Measurements from ENCODE around the gene TK2. TPM values are rescaled to one million over a fixed set of nuclear protein-coding genes. Genes with fewer than 3 reads are reported as not detected.
A peak's percentile ranks its signal among the peaks of the same experiment; 100 is the strongest.

TK2 gene
- total and polyA plus RNA-seq, 2 donors from 2014 or later = 31.0 to 44.2 TPM

- Histone ChIP-seq H3K4me1 (ENCODE audit: control insufficient read depth in 2 of 3, insufficient read depth in 2 of 3, low read depth in 1 of 3, low read length in 3 of 3) (no peaks in the 10 kb centered on the region), H3K27me3 (ENCODE audit: control insufficient read depth, insufficient read depth, low read length) (no peaks in the 10 kb centered on the region), H3K9ac (ENCODE audit: low read length in 3 of 3) (no peak overlapping the region), H3K36me3 (ENCODE audit: control insufficient read depth in 2 of 3, insufficient read depth in 3 of 3, low read length in 3 of 3) (peaks cover 0 to 5% (median 0%) of the 10 kb centered on the region in 3 donors), H3K4me3 (ENCODE audit: low read length in 3 of 3) (no peak overlapping the region), H3K27ac (ENCODE audit: low read depth in 2 of 2, low read length in 2 of 2) (no peak overlapping the region), H3K9me3 (ENCODE audit: control insufficient read depth in 2 of 3, insufficient read depth in 1 of 3, low read length in 3 of 3) (no peaks in the 10 kb centered on the region)
- TF ChIP-seq, protein P1, sequence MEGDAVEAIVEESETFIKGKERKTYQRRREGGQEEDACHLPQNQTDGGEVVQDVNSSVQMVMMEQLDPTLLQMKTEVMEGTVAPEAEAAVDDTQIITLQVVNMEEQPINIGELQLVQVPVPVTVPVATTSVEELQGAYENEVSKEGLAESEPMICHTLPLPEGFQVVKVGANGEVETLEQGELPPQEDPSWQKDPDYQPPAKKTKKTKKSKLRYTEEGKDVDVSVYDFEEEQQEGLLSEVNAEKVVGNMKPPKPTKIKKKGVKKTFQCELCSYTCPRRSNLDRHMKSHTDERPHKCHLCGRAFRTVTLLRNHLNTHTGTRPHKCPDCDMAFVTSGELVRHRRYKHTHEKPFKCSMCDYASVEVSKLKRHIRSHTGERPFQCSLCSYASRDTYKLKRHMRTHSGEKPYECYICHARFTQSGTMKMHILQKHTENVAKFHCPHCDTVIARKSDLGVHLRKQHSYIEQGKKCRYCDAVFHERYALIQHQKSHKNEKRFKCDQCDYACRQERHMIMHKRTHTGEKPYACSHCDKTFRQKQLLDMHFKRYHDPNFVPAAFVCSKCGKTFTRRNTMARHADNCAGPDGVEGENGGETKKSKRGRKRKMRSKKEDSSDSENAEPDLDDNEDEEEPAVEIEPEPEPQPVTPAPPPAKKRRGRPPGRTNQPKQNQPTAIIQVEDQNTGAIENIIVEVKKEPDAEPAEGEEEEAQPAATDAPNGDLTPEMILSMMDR (IDR thresholded peaks at IDR 0.05; ENCODE audit: borderline replicate concordance, extremely low read depth, insufficient read depth) = no peak
- DNase-seq (peak in 1 of 5 donors; percentile 10), FAIRE-seq (no peak)
- intact Hi-C loops (cut with DNase I) = no loop called here
Measured at GRCh38 chr16:66495440-66495839, 54.5 kb downstream of the TK2 start.

DNA sequence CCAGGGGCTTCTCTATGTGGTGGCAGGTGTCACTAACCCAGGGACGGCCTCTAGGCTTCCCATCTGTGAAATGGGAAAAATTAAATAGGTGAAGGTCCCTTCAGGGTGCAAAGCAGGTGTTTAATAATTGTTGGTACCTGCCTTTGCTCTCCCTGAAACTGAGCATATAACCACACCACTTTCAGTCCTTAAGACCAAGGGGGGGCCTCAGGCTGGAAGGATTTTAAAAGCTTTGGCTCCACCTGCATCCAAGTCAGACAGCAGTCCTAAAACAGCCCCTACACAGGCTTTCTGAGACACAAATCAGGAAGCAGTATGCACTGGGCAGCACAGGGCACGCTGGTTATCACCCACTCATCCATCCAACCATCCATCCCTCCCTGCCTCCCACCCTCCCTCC, 55.0 kb downstream of the TK2 start:
- Histone ChIP-seq H3K36me3 (ENCODE audit: control insufficient read depth in 2 of 3, insufficient read depth in 3 of 3, low read length in 3 of 3) (peaks cover 0 to 5% (median 0%) of the 10 kb centered on the region in 3 donors), H3K4me3 (ENCODE audit: low read length in 3 of 3) (no peak overlapping the region), H3K9ac (ENCODE audit: low read length in 3 of 3) (no peak overlapping the region), H3K9me3 (ENCODE audit: control insufficient read depth in 2 of 3, insufficient read depth in 1 of 3, low read length in 3 of 3) (no peaks in the 10 kb centered on the region), H3K27me3 (ENCODE audit: control insufficient read depth, insufficient read depth, low read length) (no peaks in the 10 kb centered on the region), H3K27ac (ENCODE audit: low read depth in 2 of 2, low read length in 2 of 2) (no peak overlapping the region), H3K4me1 (ENCODE audit: control insufficient read depth in 2 of 3, insufficient read depth in 2 of 3, low read depth in 1 of 3, low read length in 3 of 3) (no peaks in the 10 kb centered on the region)
- TF ChIP-seq, protein P1 (IDR thresholded peaks at IDR 0.05; ENCODE audit: borderline replicate concordance, extremely low read depth, insufficient read depth) = no peak
- intact Hi-C loops (cut with DNase I) = no loop called here
- DNase-seq (no peak), FAIRE-seq (no peak)

DNA sequence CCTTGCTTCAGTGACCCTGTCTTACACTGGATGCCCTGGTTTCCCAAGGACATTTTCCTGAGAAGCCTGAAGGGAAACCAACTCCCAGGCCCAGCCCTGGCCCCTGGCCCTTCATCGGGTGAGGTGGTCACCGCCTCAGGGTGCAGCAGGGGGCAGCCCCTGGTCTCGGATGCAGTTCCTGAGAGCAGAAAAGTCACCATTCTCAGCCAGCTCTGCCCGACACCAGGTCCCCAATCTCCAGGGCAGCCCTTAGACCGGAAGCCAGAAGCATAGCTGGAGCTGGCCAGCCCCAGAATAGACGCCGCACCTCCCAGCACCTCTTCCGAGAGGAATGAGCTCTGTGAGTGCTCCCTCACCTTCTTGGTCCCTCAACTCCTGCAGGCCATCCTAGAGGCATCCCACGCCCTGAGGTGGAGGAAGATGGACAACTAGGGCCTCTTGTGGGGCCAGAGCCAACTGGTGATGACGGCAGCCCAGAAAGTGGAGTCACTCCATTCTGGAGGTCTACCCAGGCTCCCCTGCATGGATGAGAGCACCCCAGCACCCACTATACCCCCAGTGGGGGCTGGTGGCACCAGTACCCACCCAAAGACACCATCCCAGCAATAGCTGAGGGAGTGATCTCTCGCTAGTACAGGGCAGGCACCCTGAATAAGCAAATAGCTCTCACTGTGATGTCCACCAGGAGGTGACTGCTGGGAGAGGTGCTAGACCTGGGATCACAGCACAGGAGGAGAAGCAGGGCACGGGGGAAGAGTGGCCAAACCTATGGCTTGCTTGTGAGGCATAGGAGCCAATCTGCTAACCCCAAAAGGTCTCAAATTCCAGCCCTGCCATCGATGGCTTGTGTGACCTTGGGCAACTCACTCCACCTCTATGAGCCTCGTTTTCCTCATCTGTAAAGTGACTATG, 56.2 kb downstream of the TK2 start:
- Histone ChIP-seq H3K4me1 (ENCODE audit: control insufficient read depth in 2 of 3, insufficient read depth in 2 of 3, low read depth in 1 of 3, low read length in 3 of 3) (no peaks in the 10 kb centered on the region), H3K4me3 (ENCODE audit: low read length in 3 of 3) (no peak overlapping the region), H3K27me3 (ENCODE audit: control insufficient read depth, insufficient read depth, low read length) (no peaks in the 10 kb centered on the region), H3K36me3 (ENCODE audit: control insufficient read depth in 2 of 3, insufficient read depth in 3 of 3, low read length in 3 of 3) (peaks cover 0 to 5% (median 0%) of the 10 kb centered on the region in 3 donors), H3K9me3 (ENCODE audit: control insufficient read depth in 2 of 3, insufficient read depth in 1 of 3, low read length in 3 of 3) (no peaks in the 10 kb centered on the region), H3K9ac (ENCODE audit: low read length in 3 of 3) (no peak overlapping the region), H3K27ac (ENCODE audit: low read depth in 2 of 2, low read length in 2 of 2) (no peak overlapping the region)
- TF ChIP-seq, protein P1 (IDR thresholded peaks at IDR 0.05; ENCODE audit: borderline replicate concordance, extremely low read depth, insufficient read depth) = no peak
- intact Hi-C loops (cut with DNase I) = no loop called here
- FAIRE-seq = no peak
- no peak for DNase-seq

All from kidney (tissue), 14 donors.